ENCODE results near the gene ACSF3.

Gene ACSF3

GRCh38 chr16:89123001-89123830 lies 29.6 kb downstream of the ACSF3 start:
- DNase-seq (ENCODE audit: low read depth in 2 of 3, low spot score in 1 of 3) = no peak

DNA sequence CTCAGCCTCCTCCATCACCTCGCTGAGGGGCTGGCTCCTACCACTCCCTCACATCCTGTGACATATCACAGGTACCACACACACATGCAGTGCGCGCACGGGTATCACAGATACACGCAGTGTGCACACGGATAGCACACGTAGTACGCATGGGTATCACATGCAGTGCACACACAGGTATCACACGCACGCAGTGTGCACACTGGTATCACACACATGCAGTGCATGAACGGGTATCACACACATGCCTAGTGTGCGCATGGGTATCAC lies 30.1 kb downstream of the ACSF3 start:
- no peak for DNase-seq (ENCODE audit: low read depth in 2 of 3, low spot score in 1 of 3)

DNA sequence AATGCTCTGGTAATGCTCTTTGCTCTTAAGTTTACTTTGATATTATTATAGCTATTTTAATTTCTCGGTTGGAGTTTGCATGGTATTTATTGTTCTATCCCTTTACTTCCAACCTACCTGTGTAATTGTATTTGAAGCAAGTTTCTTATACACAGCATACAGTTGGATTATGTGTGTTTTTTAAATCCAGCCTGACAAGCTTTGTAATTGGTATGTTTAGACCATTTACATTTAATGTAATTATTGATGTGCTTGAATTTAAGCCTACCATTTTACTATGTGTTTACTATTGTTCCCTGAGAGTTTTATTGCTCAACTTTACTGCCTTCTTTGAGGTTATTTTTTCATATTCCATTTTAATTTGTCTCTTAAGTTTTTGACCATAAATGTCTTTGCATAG lies 35.7 kb downstream of the ACSF3 start:
- DNase-seq (ENCODE audit: low read depth in 2 of 3, low spot score in 1 of 3) = no peak

GRCh38 chr16:89130448-89130847 lies 36.8 kb downstream of the ACSF3 start:
- no peak for DNase-seq (ENCODE audit: low read depth in 2 of 3, low spot score in 1 of 3)

DNA sequence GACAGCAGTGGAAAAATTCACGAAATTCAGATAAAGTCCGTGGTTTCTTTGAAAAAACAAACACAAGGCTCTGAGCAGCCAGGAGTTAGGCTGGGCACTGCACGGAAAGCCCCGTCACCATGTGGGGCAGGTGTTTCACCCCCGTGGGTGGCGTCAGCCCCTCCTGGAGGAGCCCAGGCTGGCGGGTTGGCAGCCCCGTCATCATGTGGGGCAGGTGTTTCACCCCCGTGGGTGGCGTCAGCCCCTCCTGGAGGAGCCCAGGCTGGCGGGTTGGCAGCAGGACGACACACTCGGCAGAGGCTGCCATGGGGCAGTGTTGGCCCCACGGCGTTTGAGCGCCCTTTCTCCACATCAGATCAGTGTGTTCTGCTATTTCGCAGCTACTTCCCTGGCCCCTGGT lies 38.1 kb downstream of the ACSF3 start:
- no peak for DNase-seq (ENCODE audit: low read depth in 2 of 3, low spot score in 1 of 3)

DNA sequence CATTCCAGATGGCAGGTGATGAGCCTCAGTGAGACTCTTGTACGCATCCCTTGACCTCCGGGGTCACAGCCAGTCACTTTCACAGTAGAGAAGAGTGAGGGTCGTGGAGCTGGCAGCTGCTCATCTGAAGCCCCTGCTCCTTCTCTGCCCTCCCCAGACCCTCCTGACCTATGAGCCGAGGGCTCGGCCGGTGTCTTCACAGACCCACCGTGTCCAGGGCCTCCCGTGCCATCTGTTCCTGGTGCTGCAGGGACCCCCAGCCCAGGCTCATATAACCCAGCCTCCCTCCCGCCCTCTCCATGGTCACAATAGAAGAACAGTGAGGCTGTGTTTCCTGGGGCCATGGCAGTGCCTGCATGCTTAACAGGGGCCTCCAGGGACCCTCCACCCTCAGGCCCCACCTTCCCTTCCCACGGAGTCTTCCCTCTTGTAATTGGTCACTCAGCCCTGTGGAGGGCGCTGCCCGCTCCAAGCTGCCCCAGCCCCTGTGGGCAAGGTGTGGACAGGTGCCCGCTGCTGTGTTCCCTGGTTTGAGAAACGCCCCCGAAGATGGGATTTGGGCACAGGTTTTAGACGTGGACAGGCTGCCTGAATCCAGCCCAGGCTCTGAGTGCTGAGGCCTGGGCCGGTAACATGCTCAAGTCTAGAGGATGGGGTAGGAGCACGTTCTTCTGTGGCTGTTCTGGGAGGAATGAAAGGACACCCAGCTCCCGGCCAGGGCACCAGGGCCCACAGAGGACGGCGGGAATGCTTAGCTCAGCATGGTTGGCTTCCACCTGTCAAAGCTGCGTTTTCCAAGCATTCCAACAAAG lies 38.7 kb downstream of the ACSF3 start:
- DNase-seq (ENCODE audit: low read depth in 2 of 3, low spot score in 1 of 3) = no peak

DNA sequence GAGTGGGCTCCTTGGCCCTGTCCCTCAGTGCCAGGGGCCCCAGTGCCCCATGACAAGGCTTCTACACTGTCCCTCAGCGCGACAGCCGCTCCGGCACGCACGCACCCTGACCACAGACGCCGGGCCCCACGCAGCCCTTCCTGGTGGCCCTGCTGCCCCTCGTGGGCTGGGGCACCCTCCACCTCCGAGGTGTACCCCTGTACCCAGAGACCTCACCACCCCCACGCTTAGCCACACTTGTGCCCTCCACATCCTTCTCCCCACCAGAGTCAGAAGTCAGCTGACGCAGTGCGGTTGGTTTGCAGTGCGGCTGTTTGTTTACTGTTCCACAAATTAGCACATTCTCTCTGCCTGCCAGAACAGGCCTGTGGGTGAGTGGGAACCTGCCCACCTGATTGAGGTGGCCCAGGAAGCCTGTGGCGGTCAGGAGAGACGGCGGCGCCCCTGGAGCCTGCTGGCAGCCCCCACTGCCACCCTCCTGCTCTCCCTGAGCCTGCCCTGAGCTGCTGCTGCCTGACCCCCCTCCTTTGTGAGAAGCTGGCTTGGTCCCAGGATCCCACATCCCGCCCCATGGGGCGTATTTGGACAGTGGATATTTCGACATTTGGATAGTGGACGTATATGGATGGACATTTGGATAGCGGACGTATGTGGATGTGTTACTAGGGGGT lies 39.9 kb downstream of the ACSF3 start:
- no peak for DNase-seq (ENCODE audit: low read depth in 2 of 3, low spot score in 1 of 3)

GRCh38 chr16:89134269-89134668 lies 40.6 kb downstream of the ACSF3 start:
- no peak for DNase-seq (ENCODE audit: low read depth in 2 of 3, low spot score in 1 of 3)

- no peak for DNase-seq (ENCODE audit: low read depth in 2 of 3, low spot score in 1 of 3)
These were observed 41.5 kb downstream of the ACSF3 start for GRCh38 chr16:89135166-89135565.

GRCh38 chr16:89135971-89136765 lies 42.5 kb downstream of the ACSF3 start:
- no peak for DNase-seq (ENCODE audit: low read depth in 2 of 3, low spot score in 1 of 3)

DNA sequence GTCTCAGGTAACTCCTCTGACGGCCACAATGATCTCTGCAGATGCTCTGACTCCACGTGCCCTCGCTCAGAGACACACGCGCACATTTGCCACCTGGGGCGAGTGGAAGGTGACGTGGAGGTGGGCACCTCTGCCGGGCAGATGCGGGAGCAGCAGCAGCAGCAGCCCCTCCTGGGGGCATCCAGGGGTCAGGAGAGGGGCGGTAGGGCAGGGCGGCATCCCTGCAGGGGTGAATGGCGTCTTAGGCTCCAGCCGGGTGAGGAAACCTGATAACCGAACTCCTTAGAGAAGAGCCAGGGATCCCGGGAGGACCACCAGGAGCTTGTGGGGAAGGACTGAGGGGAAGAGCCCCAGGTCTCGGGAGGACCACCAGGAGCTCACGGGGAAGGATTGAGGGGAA lies 43.3 kb downstream of the ACSF3 start:
- DNase-seq (ENCODE audit: low read depth in 2 of 3, low spot score in 1 of 3) = no peak

- no peak for DNase-seq (ENCODE audit: low read depth in 2 of 3, low spot score in 1 of 3)
These were observed 44.2 kb downstream of the ACSF3 start for GRCh38 chr16:89137666-89138512.

- DNase-seq (ENCODE audit: low read depth in 2 of 3, low spot score in 1 of 3) = no peak
These were observed 44.8 kb downstream of the ACSF3 start for GRCh38 chr16:89138513-89138795.

DNA sequence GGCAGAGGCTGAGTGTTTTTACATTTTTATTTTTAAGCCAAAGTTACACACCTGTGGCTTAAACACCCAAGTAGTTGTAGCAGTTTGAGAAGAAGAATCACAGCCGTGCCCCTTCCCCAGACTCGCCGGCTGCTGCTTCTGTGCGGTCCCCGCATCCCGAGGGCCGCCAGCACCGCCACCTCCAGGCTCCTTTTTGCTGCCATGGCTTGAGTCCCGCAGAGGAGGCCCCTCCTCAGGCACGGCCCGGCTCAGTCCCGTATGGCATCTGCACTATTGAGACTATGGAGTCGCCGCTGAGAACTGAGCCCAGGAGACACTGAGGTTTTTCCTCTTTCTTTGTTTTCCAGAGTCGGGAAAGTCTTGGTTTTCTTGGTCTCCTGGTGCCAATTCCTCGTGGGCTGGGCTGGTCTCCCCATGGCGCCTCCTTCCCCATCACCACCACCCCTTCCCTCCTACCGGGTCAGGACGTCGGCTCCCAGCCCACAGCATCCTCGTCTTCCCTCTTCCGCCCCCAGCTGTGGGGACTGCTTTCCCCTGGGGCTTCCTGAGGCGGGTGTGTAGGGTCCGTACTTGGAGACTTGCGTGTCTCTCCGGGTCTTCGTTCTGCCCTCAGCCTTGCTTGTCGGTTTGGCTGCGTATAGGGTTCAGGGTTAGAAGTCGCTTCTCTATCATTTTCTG lies 45.3 kb downstream of the ACSF3 start:
- no peak for DNase-seq (ENCODE audit: low read depth in 2 of 3, low spot score in 1 of 3)

- no peak for DNase-seq (ENCODE audit: low read depth in 2 of 3, low spot score in 1 of 3)
These were observed 46.3 kb downstream of the ACSF3 start for GRCh38 chr16:89139907-89140361.

GRCh38 chr16:89140401-89140800 lies 46.7 kb downstream of the ACSF3 start:
- DNase-seq (ENCODE audit: low read depth in 2 of 3, low spot score in 1 of 3) = no peak

DNA sequence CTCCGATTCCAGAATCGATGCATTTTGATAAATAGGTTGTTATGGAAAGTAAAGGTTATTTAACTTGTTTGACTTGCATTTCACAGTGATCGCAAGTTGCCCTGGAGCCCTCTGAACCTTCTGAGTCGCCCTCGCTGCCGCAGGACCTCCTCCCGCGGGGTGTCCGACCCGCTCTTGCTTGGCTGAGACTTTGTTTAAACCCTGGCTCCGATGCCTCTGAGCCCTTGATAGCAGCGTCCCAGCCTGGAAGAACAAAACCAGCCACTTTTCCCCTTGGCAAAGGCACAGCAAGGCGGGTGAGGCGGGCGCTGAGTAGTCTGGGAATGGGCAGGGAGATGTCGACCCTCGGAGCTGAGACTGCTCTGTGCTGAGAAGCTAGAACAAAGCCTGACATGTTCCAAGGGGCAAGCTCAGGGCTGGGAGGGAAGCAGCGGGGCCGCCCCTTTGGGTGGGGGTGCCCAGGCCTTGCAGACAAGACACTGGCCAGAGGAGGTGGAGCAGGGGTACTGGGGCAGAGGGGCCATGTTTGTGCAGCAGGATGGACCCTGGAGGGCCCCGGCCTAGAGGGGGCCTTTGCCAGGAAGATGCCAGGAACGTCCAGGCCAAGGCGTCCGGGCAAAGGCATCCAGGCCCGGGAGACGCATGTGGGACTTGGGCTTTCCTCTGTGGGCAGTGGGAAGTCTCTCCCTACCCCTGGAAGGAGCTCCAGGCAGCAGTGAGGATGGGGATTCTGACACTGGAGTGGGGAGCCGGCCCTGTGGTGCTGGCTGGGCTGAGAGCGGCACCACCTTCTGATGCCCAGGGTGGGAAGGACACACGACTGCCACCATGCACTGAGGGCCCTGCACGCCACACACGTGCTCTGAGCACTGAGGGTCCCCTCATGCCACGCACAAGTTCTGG lies 47.6 kb downstream of the ACSF3 start:
- DNase-seq (ENCODE audit: low read depth in 2 of 3, low spot score in 1 of 3) = no peak

GRCh38 chr16:89141884-89142267 lies 48.2 kb downstream of the ACSF3 start:
- DNase-seq (ENCODE audit: low read depth in 2 of 3, low spot score in 1 of 3) = no peak

Measured in stimulated activated CD4-positive, alpha-beta T cell treated with anti-CD3 and anti-CD28 coated beads, Interleukin-12 subunit alpha, Interleukin-12 subunit beta, amount 100 ng/mL, for 48 hours (primary cell).